Measurements from ENCODE around the gene UBA52.
"Not testable (repeated sequence)": the region's sequence is repeated elsewhere in the genome, so short reads cannot be mapped to it uniquely, and the experiment has no call there.

UBA52 gene

DNA sequence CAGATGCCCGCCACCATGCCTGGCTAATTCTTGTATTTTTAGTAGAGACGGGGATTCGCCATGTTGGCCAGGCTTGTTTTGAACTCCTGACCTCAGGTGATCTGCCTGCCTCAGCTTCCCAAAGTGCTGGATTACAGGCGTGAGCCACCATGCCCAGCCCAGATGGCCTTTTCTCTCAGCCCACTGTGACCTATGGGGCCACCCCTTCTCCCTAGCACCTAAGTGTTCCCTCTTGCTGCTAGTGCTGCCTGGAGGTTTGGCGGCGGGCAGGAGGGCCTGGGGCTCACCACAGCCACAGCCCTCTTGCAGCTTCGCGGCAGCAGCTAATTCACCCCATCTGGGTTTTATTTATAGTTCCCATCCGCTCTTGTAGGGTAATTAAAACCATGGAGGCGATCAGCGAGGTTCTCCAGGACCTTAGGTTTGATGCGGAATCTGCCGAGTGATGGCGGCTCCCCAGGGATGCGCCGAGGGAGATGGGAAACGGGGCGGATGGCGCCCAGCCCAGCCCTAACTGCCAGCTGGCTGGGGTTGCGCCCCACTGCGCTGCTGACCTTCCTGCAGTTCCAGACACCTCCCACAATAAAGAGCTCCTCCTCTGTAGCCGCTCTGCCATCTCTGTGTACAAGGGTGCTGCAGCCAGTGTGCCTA is 20.2 kb downstream of the UBA52 start:
- Histone ChIP-seq H3K79me2 (ENCODE audit: insufficient read depth, low read length) (no peaks in the 10 kb centered on the region), H3F3A (ENCODE audit: insufficient read depth) (peaks cover 11% of the 10 kb centered on the region), H3K36me3 (ENCODE audit: low read length) (no peaks in the 10 kb centered on the region), H4K20me1 (ENCODE audit: low read depth, low read length) (no peaks in the 10 kb centered on the region), H3K9me3 (ENCODE audit: insufficient read depth, low read length) (no peaks in the 10 kb centered on the region), H3K27me3 (ENCODE audit: low read length) (no peaks in the 10 kb centered on the region), H3K27ac (ENCODE audit: low read depth, low read length) (no peak overlapping the region), H2AFZ (ENCODE audit: low read depth, low read length, severe bottlenecking) (no peak overlapping the region), H3K9ac (ENCODE audit: low read length) (no peak overlapping the region), H3K4me2 (ENCODE audit: low read depth, low read length, poor library complexity, severe bottlenecking) (no peak overlapping the region), H3K4me3 (ENCODE audit: insufficient read depth, low read length, poor library complexity, severe bottlenecking) (no peak overlapping the region), H3K9me2 (replicated peaks; ENCODE audit: insufficient read depth, low read length) (no peaks in the 10 kb centered on the region)
- TF ChIP-seq CTCF (IDR thresholded peaks at IDR 0.05; ENCODE audit: insufficient read depth, low read length, poor library complexity, severe bottlenecking) (no peak), EZH2phosphoT487 (conservative IDR thresholded peaks at IDR 0.05; ENCODE audit: low read length) (no peak)

- H3K4me2 ChIP-seq (ENCODE audit: low read depth, low read length, poor library complexity, severe bottlenecking); H3K4me3 ChIP-seq (ENCODE audit: insufficient read depth, low read length, poor library complexity, severe bottlenecking); H3K9ac ChIP-seq (ENCODE audit: low read length); H3K36me3 ChIP-seq (ENCODE audit: low read length); H3K9me2 ChIP-seq (replicated peaks; ENCODE audit: insufficient read depth, low read length); H2AFZ ChIP-seq (ENCODE audit: low read depth, low read length, severe bottlenecking); H3K9me3 ChIP-seq (ENCODE audit: insufficient read depth, low read length); H3K79me2 ChIP-seq (ENCODE audit: insufficient read depth, low read length); H3K27ac ChIP-seq (ENCODE audit: low read depth, low read length); H4K20me1 ChIP-seq (ENCODE audit: low read depth, low read length); H3K27me3 ChIP-seq (ENCODE audit: low read length): not testable (repeated sequence)
- peaks cover 11% of the 10 kb centered on the region for H3F3A ChIP-seq (ENCODE audit: insufficient read depth)
These were observed 21.1 kb downstream of the UBA52 start for GRCh38 chr19:18592732-18593131.

GRCh38 chr19:18593367-18594095 is 21.9 kb downstream of the UBA52 start:
- H2AFZ ChIP-seq (ENCODE audit: low read depth, low read length, severe bottlenecking) = no peak overlapping the region
- no peaks in the 10 kb centered on the region for H3K27me3 ChIP-seq (ENCODE audit: low read length)
- TF ChIP-seq CTCF (IDR thresholded peaks at IDR 0.05; ENCODE audit: insufficient read depth, low read length, poor library complexity, severe bottlenecking) (no peak), EZH2phosphoT487 (conservative IDR thresholded peaks at IDR 0.05; ENCODE audit: low read length) (no peak)
- peak overlapping the region; percentile 42; the same call in 1 of the 2 replicates for H3K9ac ChIP-seq (ENCODE audit: low read length)
- no peak overlapping the region for H3K4me3 ChIP-seq (ENCODE audit: insufficient read depth, low read length, poor library complexity, severe bottlenecking)
- H3K79me2 ChIP-seq (ENCODE audit: insufficient read depth, low read length) = no peaks in the 10 kb centered on the region
- H3K4me2 ChIP-seq (ENCODE audit: low read depth, low read length, poor library complexity, severe bottlenecking) = peak overlapping the region; percentile 66
- H4K20me1 ChIP-seq (ENCODE audit: low read depth, low read length) = no peaks in the 10 kb centered on the region
- no peaks in the 10 kb centered on the region for H3K9me2 ChIP-seq (replicated peaks; ENCODE audit: insufficient read depth, low read length)
- H3K9me3 ChIP-seq (ENCODE audit: insufficient read depth, low read length) = no peaks in the 10 kb centered on the region
- H3K36me3 ChIP-seq (ENCODE audit: low read length) = no peaks in the 10 kb centered on the region
- H3F3A ChIP-seq (ENCODE audit: insufficient read depth) = peaks cover 11% of the 10 kb centered on the region
- H3K27ac ChIP-seq (ENCODE audit: low read depth, low read length) = no peak overlapping the region
